ENCODE data around the gene C6orf58.
"Not testable (repeated sequence)": the region's sequence is repeated elsewhere in the genome, so short reads cannot be mapped to it uniquely, and the experiment has no call there.

The C6orf58 gene

DNA sequence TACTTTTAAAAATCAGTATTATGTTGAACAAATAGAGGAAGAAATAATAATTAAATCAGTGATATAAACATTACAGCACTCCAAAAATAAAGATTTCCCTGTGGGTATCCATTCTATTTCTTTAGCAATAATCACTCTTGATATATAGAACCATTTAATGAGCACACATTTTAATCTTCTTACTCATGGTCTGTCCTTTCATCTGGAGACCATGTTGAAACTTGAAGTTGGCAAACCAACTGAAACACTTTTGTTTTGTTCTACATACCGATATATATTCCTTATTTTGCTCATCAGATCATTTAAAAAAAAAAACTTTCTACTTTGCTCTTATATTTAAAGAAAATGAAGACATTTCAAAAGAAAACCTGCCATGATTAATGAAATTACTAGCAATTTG, 13.4 kb downstream of the C6orf58 start:
- no peak for DNase-seq (ENCODE audit: low read depth in 2 of 2)

DNA sequence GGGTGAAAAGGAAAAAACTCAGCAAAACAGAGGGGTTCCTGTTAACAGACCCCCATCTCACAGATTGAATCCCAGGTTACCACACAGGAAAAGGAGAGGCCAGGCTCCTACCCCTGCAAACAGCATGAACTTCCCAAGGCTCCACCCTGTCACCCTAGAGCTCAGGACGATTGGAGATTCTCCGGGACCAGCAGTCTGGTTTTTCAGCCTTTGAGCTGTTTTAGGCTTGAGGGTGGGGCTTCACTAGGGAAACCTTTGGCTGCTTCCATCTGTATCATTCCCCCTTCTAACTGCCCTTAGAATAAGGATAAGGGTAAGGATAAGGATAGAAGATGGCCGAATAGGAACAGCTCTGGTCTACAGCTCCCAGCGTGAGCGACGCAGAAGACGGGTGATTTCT, 16.0 kb downstream of the C6orf58 start:
- DNase-seq (ENCODE audit: low read depth in 2 of 2), result no peak

DNA sequence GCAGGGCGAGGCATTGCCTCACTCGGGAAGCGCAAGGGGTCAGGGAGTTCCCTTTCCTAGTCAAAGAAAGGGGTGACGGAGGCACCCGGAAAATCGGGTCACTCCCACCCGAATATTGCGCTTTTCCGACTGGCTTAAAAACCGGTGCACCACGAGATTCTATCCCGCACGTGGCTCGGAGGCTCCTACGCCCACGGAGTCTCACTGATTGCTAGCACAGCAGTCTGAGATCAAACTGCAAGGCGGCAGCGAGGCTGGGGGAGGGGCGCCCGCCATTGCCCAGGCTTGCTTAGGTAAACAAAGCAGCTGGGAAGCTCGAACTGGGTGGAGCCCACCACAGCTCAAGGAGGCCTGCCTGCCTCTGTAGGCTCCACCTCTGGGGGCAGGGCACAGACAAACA, 16.5 kb downstream of the C6orf58 start:
- not testable (repeated sequence) for DNase-seq (ENCODE audit: low read depth in 2 of 2)

DNA sequence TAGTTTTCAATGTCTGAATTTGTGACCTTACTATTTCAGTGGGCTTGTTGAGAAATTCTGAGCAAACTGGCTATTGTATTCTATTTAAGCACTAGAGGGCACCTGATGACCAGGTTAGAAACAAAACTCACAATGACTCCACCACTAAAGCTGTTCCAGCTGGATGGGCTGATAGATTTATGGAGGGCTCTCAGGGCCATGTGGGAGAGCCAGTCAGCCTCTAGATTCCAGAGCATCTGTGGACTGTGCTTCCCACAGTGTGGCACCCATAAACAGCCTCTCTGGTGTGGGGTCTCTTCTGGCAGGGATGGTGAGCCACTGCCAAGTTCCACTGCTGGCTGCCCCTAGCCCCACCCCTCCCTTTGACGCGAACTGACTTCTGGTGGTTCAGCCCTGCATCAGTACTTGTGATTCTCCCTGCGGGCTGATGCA, 29.2 kb downstream of the C6orf58 start:
- DNase-seq (ENCODE audit: low read depth in 2 of 2), result no peak

DNA sequence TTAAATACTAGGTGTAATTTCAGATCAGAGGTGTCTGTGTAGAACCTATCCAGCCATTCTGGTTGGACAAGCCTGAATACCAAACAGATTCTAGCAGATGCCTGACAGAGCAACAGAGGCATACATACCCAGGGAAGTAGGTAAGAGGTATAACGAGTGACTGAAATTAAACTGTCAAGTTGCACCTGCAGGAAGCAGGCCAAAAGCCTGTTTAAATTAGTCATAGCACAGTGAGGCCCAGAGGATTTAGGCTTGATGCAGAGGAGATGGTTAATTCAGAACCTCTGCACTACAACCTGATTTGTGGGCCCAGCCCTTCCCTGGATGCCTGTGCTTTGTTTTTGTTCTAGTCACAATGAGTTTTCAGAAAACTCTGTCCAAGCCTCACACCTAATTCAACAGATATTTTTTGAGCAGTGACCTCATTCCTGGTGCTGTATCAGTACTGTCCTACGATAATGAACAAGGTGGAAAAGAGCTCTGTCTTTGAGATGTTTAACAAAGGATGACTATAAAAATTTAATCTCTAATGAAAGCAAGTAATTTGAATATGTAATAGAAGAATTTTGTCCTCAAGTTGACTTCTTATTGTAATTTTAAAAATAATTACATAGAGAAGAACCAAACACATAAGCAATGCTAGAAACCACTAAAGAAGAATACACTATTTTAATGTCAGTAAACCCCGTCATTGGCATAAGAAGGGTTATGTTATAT, 31.7 kb downstream of the C6orf58 start:
- no peak for DNase-seq (ENCODE audit: low read depth in 2 of 2)

DNA sequence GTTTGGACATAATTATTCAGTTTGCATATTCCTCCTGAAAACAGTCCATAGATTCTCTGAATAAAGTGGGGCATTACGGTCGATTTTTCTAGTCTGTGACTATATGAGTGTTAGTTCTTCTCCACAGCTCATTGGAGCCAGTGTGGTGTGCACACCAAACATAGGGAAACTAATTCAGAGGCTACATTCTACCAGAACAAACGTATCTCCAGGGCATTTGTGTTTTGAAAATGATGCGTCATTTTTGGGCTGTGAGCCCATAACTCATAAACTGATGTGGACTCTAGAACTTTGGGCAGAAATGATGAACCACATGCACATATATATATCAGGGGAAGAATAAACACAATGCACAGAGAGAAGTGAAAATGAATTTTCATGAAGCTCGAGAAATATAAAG, 41.8 kb downstream of the C6orf58 start:
- DNase-seq (ENCODE audit: low read depth in 2 of 2), result no peak

DNA sequence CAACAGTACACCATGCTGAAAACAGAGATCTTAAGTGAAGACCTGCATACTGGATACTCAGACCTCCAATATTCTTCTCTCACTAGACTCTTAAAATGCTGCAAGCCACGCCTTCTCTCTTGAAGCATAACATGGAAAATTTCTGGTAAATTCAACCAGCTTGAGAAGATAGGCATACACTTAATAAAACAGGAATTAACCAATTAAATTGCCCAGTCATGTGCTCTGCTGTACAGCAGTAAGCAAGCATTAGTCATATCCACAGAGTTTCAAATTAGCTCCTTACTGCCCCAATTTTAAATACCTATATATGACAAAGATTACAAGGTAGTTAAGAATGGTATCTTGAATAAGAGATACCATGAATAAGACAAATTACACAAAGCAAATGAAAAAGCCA, 53.8 kb downstream of the C6orf58 start:
- DNase-seq (ENCODE audit: low read depth in 2 of 2), result no peak

DNA sequence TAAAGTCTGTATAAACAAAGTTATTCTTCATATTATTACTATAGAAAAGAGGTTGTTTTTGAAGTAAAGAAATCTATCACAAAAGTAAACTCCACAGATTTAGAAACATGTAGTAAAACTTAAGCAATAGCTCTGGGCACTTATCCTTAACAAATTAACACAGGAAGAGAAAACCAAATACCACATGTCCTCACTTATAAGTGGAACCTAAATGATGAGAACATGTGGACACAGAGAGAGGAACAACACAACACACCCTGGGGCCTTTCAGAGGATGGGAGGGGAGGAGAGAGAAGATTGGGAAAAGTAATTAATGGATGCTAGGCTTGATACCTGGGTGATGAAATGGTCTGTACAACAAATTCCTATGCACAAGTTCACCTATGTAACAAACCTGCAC, 57.2 kb downstream of the C6orf58 start:
- DNase-seq (ENCODE audit: low read depth in 2 of 2), result no peak

DNA sequence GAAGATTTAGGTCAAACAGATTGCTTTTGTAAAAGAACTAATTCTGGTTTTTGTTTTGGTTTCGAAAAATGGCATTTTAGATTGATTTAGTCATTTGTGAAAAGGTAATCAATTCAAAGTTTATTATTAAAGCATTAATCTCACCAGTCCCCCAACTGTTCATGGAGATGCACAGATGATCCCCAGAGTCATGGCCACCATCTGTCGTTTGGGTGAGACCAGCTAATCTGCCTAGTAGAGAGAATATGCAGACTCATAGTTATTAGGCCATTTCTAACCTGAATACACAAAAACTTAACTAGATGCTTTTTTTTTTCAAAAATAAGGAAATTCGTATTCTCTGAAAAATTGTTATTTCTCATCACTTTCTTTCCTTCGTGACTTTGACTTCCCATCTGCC, 58.1 kb downstream of the C6orf58 start:
- no peak for DNase-seq (ENCODE audit: low read depth in 2 of 2)

DNA sequence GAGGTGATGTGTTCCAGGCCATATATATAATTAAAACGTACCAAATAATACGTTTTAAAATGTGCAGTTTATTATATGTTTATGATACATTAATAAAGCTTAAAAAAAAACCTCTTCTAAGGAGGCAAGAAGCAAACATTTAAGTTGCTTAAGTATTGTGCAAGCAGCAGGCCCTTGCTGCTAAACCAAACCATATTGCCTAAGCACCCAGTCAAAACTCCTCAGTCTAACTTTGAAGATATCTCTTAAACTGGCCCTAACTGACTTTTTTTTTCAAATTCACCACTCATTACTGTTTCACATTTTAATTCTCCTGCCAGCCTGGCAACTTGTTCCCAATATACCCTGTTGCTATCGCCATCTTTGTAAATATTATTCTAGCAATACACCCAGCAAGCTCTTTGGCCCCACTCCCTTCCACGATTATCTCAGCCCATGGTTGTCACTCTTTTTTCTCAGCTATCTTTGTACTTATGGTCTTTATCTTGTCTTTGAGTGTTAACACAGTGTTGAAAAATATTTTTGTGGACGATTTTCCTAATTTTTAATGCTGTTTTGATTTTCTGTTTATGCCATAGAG, 60.9 kb downstream of the C6orf58 start:
- no peak for DNase-seq (ENCODE audit: low read depth in 2 of 2)
